ENCODE measurements around the gene PALB2. TPM values are rescaled to one million over a fixed set of nuclear protein-coding genes. Genes with fewer than 3 reads are reported as not detected.
"Not testable (repeated sequence)": the region's sequence is repeated elsewhere in the genome, so short reads cannot be mapped to it uniquely, and the experiment has no call there.

PALB2 gene
- total RNA-seq, 3 donors from 2014 or later, result 7.7 to 12.7 (median 11.0) TPM

GRCh38 chr16:23635958-23636357, 5.2 kb downstream of the PALB2 start:
- Histone ChIP-seq H3K9me3 (no peaks in the 10 kb centered on the region), H3K4me1 (ENCODE audit: low read depth) (peaks cover 4% of the 10 kb centered on the region), H3K4me3 (no peak overlapping the region), H3K36me3 (ENCODE audit: low read depth) (no peaks in the 10 kb centered on the region)
- ATAC-seq (no peak), DNase-seq (no peak)
- TF ChIP-seq CTCF (IDR thresholded peaks at IDR 0.05), result no peak
- intact Hi-C loops (cut with DNase I, micrococcal nuclease), result no loop called here

DNA sequence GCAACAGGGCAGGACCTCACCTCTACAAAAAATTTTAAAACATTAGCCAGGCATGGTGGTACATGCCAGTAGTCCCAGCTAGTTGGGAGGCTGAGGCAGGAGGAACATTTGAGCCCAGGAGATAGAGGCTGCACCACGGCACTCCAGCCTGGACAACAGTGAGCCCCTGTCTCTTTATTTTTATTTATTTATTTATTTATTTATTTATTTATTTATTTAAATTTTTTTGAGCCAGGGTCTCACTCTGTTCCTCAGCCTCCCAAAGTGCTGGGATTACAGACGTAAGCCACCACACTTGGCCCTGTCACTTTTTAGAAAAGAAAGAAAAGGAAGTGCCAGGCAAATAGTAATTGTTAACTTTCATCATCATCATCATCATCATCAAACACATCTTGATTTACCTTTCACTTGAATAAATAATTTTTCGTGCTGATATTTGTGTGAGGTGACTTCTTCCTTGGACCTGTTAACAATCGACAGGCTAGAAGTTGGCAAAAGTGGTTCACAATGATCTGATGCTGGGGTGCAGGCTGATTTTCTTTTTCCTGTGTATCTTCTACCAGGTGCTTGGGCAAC, 6.6 kb downstream of the PALB2 start:
- Histone ChIP-seq H3K4me3 (no peak overlapping the region), H3K4me1 (ENCODE audit: low read depth) (no peaks in the 10 kb centered on the region), H3K9me3 (no peaks in the 10 kb centered on the region), H3K36me3 (ENCODE audit: low read depth) (no peaks in the 10 kb centered on the region)
- no peak for TF ChIP-seq CTCF (IDR thresholded peaks at IDR 0.05)
- intact Hi-C loops (cut with DNase I, micrococcal nuclease), result no loop called here
- ATAC-seq, result no peak
- DNase-seq, result no peak

- H3K9me3 ChIP-seq; H3K36me3 ChIP-seq (ENCODE audit: low read depth); ATAC-seq; H3K4me3 ChIP-seq; H3K4me1 ChIP-seq (ENCODE audit: low read depth); DNase-seq; intact Hi-C loops (cut with DNase I, micrococcal nuclease): not testable (repeated sequence)
Observed at GRCh38 chr16:23631874-23632273, 9.2 kb downstream of the PALB2 start.

DNA sequence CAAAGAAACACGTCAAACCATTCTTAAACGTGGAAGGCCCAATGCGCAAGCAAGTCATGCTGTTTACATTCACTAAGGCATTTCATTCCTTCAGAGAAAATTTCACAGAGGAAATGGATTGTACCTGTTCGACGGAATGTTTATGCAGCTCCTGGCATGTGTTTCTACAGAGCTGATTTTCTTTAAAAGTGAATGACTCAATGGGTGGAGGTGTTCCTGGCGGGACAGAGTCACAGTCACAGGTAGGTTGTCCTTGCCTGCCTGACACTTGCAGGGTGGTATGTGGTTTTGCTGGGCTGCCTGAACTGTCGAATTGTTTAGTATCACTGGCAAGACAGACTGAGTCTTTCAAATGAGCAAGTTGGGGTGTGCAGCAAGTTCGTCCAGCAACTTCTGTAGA, 11.6 kb downstream of the PALB2 start:
- H3K4me3 ChIP-seq, result no peak overlapping the region
- no peaks in the 10 kb centered on the region for H3K9me3 ChIP-seq
- intact Hi-C loops (cut with DNase I, micrococcal nuclease), result no loop called here
- TF ChIP-seq CTCF (IDR thresholded peaks at IDR 0.05), result no peak
- H3K4me1 ChIP-seq (ENCODE audit: low read depth), result no peaks in the 10 kb centered on the region
- ATAC-seq (no peak), DNase-seq (no peak)
- no peaks in the 10 kb centered on the region for H3K36me3 ChIP-seq (ENCODE audit: low read depth)

DNA sequence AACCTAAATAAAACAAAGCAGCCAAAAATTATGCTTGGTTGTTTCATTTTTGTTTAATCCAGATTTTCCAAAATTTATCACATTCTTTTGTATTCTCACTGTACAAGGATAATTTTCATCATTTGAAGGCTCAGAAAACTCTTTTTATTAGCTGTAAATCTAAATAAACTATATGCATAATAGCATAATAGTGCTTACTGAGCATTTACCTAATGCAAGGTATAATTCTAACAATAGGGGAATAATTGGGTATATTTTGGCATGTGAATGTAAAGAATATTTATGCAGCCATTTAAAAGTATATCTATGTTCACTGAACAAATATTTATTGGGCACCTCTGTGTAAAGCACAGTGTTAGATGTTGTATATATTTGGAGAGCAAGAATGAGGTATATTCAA, 17.0 kb downstream of the PALB2 start:
- no peak for ATAC-seq
- Histone ChIP-seq H3K36me3 (ENCODE audit: low read depth) (no peaks in the 10 kb centered on the region), H3K9me3 (no peaks in the 10 kb centered on the region), H3K4me1 (ENCODE audit: low read depth) (no peaks in the 10 kb centered on the region), H3K4me3 (no peak overlapping the region)
- intact Hi-C loops (cut with DNase I, micrococcal nuclease), result no loop called here
- no peak for DNase-seq
- no peak for TF ChIP-seq CTCF (IDR thresholded peaks at IDR 0.05)

GRCh38 chr16:23615805-23616204, 25.3 kb downstream of the PALB2 start:
- ATAC-seq (peak; percentile 83), DNase-seq (peak in 1 of 3 donors; percentile 28)
- intact Hi-C loops (cut with DNase I, micrococcal nuclease), result no loop called here
- Histone ChIP-seq H3K4me1 (ENCODE audit: low read depth) (no peaks in the 10 kb centered on the region), H3K4me3 (no peak overlapping the region), H3K9me3 (no peaks in the 10 kb centered on the region), H3K36me3 (ENCODE audit: low read depth) (no peaks in the 10 kb centered on the region)
- no peak for TF ChIP-seq CTCF (IDR thresholded peaks at IDR 0.05)
